Caki2 (cell line): ENCODE data around the gene ZNF208. TPM values are rescaled to one million over a fixed set of nuclear protein-coding genes. Genes with fewer than 3 reads are reported as not detected.
"Not testable (repeated sequence)": the region's sequence is repeated elsewhere in the genome, so short reads cannot be mapped to it uniquely, and the experiment has no call there.

Experiments used
- DNase-seq: peaks from one replicate; pipeline ENCODE4 v3.0.0-alpha.2; 2015; ENCODE audit warnings: low read depth
- in situ Hi-C: cut with HindIII; loops from 2 replicates; pipeline ENCODE4 v1.10.0; 2016; ENCODE audit warnings: low sequenced_read_pairs, low pct_unique_long_range_greater_than_20kb, mixed read lengths
- total RNA-seq: library from RNA; depleted of rRNA; stranded (reverse); fragments of >200 nt; shearing (Covaris generic); gene quantifications from 2 replicates; pipeline ENCODE4 v1.2.3, GENCODE V29; 2014; ENCODE audit warnings: low replicate concordance; rRNA removed

ZNF208 gene
- not detected in 2 replicates for total RNA-seq

DNA sequence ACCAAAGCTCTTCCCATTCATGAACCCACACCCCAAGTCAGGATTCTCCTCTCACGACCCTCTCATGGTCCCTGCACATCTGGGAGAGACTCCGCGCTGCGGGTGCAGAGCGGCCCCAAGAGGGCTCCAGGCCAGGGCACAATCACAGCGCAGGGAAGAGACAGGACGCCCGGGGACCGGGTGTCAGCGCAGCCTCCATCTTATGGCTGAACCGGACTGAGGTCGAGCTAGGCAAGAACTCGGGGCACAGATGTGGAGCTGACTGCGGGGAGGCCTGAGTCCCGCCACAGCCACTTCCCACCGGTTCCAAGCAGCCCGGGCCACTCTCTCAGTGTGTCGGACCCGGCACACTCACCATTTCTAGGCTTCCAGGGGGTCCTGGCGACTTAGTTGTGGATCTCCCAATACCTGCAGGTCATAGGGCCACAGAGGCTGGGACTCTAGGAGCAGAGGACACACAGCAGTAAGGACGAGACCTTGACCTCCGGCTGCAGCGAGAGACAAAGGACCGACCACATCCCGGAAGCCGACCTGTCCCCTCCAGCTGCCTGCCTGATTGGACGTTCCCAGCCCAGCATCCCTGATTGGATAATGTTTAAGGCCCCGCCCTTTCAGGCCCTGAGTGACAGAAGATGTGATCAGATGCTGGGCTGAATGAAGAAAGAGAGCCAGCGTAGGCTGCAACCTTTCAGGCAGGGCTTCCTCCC is at the start of gene ZNF208:
TSS of gene ZNF208 (minus strand) at position 507 of the 707 bp plus-strand sequence. CDS start at position 358, 149 bp downstream.
- DNase-seq, in situ Hi-C loops: not testable (repeated sequence)

DNA sequence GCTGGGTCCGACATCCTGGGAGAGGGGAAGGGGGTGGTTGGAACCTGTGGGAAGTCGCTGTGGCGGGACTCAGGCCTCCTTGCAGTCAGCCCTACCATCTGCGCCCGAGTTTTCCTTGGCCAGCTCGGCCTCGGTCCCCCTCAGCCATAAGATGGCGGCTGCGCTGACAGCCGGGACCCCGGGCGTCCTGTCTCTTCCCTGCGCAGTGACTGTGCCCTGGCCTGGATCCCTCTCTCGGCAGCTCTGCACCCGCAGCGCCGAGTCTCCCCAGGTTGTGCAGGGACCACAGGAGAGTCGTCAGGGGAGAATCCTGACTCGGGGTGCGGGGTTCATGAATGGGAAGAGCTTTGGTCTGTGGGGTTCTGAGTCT is 41.9 kb upstream of the ZNF208 start:
- DNase-seq, result no peak
- in situ Hi-C loops, result no loop called here

DNA sequence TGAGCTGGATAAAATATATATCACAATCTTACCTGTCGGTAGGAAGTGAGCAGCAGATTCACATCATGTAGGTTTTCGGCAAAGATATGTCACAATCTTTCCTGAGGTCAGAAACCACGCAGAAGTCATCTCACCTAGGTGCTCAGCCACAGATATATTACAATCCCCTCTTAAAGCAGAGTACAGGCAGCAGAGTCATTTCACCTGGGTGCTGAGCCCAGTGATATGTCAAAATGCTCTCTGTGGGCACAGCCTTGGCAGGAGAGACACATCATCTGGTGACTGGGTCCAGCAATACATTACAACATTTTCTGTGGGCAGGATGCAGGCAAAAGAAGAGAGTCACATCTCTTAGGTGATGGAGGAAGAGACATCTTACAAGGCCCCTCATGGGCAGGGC is 30.4 kb upstream of the ZNF208 start:
- in situ Hi-C loops, DNase-seq: not testable (repeated sequence)

GRCh38 chr19:22030680-22031079 is 19.9 kb upstream of the ZNF208 start:
- DNase-seq, result no peak
- in situ Hi-C loops, result no loop called here

DNA sequence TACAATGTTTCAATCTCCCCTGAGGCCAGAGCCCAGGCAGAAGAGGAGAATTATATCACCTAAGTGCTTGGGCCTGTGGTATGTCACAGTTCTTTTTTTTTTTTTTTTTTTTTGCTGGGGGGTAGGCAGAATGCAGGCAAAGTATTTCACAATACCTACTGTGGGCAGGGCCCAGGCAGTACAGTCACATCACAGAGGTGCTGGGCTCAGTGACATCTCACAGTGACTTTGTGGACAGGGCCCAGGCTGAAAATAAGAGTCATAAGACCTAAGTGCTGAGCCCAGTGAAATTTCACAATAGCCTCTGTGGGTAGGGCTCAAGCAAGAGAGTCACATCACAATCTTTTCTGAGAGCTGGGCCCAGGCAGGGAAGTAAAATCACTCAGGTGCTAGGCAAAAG is 15.9 kb upstream of the ZNF208 start:
- no peak for DNase-seq
- in situ Hi-C loops, result no loop called here

DNA sequence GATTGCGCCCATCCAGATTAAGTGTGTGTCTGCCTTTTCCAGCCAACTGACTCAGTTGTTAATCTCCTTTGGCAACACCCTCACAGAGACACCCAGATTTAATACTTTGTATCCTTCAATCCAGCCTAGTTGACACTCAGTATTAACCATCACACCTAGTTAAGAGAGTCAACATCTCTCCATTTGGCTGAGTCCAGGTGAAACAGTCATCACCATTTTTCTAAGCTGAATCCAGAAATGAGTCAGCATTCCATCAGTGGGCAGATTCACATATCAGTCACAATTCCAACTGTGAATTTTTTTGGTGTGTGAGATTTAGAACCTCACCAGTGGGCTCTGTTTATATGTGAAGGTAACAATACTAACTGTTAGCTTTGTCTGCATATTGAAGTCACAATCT is 14.8 kb upstream of the ZNF208 start:
- in situ Hi-C loops, DNase-seq: not testable (repeated sequence)

DNA sequence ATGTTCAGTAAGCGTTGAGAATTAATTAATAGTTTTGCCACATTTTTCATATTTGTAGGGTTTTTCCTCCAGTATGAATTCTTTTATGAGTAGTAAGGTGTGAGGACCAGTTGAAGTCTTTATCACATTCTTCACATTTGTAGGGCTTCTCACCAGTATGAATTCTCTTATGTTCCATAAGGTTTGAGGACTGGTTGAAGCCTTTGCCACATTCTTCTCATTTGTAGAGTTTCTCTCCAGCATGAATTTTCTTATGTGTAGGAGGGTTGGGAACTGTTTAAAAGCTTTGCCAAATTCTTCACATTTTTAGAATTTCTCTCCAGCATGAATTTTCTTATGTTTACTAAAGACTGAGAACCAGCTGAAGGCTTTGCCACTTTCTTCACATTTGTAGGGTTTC is 40.3 kb downstream of the ZNF208 start:
- DNase-seq, result no peak
- in situ Hi-C loops, result no loop called here

GRCh38 chr19:21947775-21948174 is 63.0 kb downstream of the ZNF208 start:
- in situ Hi-C loops, result no loop called here
- no peak for DNase-seq

DNA sequence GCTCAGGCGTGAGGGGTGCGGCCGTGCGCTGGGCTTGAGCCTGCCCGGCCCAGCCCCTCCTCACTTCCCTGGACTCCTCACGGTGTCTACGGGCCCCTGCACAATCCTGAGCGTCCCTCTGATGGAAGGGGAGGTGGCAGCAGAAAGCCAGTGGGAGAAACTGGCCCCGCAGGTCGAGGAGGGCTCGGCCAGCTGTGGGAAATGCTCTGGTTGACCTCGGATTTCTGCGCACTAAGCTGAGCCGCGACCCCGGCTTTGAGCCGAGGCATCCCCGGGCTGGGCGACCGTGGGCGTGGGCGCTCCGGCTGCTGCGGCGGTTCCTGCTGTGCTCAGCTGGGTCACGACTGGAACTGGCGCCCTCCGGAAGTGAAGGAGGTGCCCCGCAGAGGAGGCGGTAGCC is 70.1 kb downstream of the ZNF208 start:
- in situ Hi-C loops, result no loop called here
- no peak for DNase-seq

DNA sequence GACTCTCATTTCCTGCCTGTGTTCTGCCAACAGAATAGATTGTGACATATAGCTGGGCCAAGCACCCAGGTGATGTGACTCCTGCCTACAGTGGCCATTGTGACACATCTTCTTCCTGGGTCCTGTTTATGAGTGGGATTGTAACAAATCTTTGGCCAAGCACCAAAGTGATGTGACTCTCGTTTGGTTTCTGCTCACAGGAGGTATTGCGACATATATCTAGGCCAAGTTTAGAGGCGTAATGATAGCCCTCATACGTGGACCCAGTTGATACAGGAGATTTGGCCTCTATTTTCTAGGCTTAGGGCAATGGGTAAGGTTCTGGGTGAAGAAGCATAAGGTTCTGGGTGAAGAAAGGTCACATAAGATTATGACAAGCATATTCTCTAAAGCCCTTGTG is 76.2 kb downstream of the ZNF208 start:
- DNase-seq, result no peak
- in situ Hi-C loops, result no loop called here

DNA sequence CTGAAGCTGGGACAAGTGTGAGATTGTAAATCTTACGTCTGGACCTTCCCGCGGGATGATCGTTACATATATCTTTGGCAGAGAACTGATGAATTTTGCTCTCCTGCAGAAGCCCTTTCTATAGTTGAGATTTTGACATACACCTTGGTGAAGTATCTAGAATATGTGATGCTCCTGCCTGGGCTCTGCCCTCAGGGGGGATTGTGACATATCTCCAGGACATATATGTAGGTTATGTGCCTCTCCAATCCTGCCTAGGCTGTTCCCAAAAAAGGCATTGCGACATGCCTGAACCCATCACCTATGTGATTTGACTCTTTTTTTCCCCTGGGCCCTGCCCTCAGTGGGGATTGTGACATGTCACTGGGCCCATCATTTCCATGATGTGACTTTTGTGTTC is 76.6 kb downstream of the ZNF208 start:
- in situ Hi-C loops, result no loop called here
- no peak for DNase-seq

DNA sequence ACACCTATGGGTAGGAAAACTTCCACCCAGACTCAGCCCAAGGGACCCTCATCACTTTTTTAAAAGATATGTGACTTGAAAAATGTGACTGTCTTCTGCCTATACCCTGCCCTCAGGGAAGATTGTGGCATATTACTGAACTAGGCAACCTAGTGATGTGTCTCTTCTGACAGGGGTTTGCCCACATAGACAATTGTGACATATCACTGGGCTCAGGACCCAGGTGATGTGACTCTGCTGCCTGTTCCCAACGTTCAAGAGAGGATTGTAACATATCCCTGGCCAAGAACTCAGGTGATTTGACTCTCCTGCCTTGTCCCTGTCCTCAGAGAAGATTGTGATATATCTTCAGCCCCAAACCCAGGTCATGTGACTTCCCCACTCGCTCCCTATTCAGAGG is 88.5 kb downstream of the ZNF208 start:
- in situ Hi-C loops, result no loop called here

DNA sequence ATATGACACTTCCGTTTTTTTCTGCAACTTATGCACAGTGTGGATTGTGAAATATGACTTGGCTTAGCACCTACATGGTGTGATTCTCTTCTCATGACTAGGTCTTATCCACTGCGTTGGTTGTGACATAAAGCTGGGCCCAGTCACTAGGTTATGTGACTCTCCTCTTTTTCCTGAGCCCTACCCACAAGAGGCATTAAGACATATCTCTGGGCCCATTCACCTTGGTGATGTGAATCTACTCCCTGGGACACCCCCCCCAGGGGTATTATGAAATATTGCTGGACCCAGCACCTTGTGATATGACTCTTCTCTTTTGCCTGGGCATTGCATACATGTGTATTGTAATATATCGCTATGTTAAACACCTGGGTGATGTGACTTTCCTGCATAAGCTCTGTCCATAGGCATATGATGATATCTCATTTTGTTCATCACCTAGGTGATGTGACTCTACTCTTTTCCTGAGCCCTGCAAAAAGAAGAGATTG is 89.0 kb downstream of the ZNF208 start:
- no peak for DNase-seq
- in situ Hi-C loops, result no loop called here

More for the DNA sequence above, 88.5 kb downstream of the ZNF208 start:
- no peak for DNase-seq

- in situ Hi-C loops, result no loop called here
- no peak for DNase-seq
Observed at GRCh38 chr19:21915411-21915810, 95.3 kb downstream of the ZNF208 start.

DNA sequence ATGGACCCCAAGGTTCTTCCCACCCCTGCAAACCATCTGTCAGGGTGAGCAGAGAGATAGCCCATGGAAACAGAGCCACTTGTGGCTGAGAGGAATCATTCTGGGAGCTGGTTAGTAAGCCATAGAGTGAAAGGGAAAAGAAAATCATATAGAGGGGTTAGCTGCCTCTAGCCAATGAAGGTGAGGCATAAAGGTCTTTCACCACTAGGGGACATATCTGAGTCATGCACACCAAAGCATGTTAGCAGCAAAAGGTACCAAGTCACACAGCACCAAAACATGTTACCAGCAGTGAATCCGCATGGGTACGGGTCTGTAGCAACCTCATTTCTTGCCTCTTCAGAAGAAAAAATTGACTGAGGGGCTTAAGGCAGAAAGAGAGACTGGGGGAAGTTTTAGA is 98.1 kb downstream of the ZNF208 start:
- in situ Hi-C loops, result no loop called here
- DNase-seq, result no peak

GRCh38 chr19:21910318-21910717 is 100.4 kb downstream of the ZNF208 start:
- in situ Hi-C loops, result no loop called here
- DNase-seq, result no peak

- in situ Hi-C loops, result no loop called here
- DNase-seq, result no peak
Observed at GRCh38 chr19:21908066-21908465, 102.7 kb downstream of the ZNF208 start.

- in situ Hi-C loops, result no loop called here
- DNase-seq, result no peak
Observed at GRCh38 chr19:21907516-21907915, 103.2 kb downstream of the ZNF208 start.

DNA sequence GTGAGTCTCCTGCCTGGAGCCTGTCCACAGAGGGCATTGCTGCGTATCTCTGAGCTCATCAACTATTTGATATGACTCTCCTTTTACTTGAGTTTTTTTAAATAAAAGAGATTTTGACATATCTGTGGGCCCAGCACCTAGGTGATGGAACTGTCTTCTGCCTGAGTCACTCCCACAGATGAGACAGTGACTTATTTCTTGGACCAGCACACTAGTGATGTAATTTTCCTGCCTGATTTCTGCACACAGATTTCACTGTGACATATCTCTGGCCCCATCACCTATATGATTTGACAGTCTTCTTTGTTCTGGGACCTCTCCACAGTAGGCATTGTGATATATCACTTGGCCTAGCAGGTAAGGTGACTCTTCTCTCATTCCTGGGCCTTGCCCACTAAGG is 108.2 kb downstream of the ZNF208 start:
- DNase-seq, result no peak

DNA sequence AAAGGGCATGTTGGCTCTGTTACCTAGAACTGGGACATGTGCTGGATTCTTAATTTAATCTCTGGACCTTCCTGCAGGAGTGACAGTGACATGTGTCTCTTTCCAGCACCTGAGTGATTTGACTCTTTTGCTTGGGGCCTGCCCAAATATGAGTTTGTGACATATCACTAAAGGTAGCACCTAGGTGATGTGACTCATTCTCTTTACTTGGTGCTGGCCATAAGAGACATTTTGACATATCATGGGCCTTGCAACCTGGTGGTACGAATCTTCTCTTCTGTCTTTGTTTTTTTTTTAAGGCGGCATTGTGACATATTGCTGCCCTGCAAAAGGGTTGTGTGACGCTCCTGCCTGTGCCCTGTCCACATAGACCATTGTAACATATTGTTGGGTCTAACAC is 108.9 kb downstream of the ZNF208 start:
- in situ Hi-C loops, result no loop called here

More for the DNA sequence above, 108.2 kb downstream of the ZNF208 start:
- in situ Hi-C loops, result no loop called here

More for the DNA sequence above, 108.9 kb downstream of the ZNF208 start:
- DNase-seq, result no peak
